GM12878 (cell line): ENCODE data around the gene EME2. TPM values are rescaled to one million over a fixed set of nuclear protein-coding genes. Genes with fewer than 3 reads are reported as not detected.

ENCODE experiments used
- CHD2 ChIP-seq: IDR thresholded peaks from 2 replicates; pipeline ENCODE4 v1.6.1; 2011; ENCODE audit warnings: low read depth, low read length, improper control_type of control experiment, borderline replicate concordance
- FOXM1 ChIP-seq: IDR thresholded peaks from 2 replicates; pipeline ENCODE4 v1.6.1; 2012; ENCODE audit warnings: low read depth, mild to moderate bottlenecking, inconsistent platforms, low read length, moderate library complexity
- PAX8 ChIP-seq: fragments of 450-650 bp; IDR thresholded peaks from 2 replicates; pipeline ENCODE4 v1.6.1; 2017; ENCODE audit warnings: mild to moderate bottlenecking, moderate library complexity
- SMAD1 ChIP-seq: fragments of 450-650 bp; IDR thresholded peaks from 2 replicates; pipeline ENCODE4 v1.6.1; 2018; ENCODE audit warnings: mild to moderate bottlenecking, low read depth; ENCODE audit not compliant: partially characterized antibody
- SRF ChIP-seq, 2 experiments: IDR thresholded peaks; 2 replicates each; pipeline ENCODE4 v1.6.1; 2011; ENCODE audit warnings: low read depth in 2 of 2, low read length in 2 of 2, mild to moderate bottlenecking in 1 of 2, moderate library complexity in 1 of 2
- ZNF274 ChIP-seq: IDR thresholded peaks from one replicate; pipeline ENCODE4 v1.8.0; 2011; ENCODE audit not compliant: insufficient read length, insufficient read depth
- polyA plus RNA-seq, 11 experiments: library from polyadenylated mRNA; depleted of rRNA in 4 of 11; unstranded in 6 of 11; stranded (reverse) in 5 of 11; fragments of >200 nt; fragmentation: Nextera tagmentation in 4 of 11; fragmentation: Illumina TruSeq in 1 of 11; extraction: Ambion mirVana in 4 of 11; extraction: Trizol in 1 of 11; gene quantifications; 1 replicate in 1 of 11; 2 replicates in 10 of 11; pipeline versions ENCODE4 v1.2.1 to v1.2.3, GENCODE V29; 2011 to 2016; ENCODE audit warnings: inconsistent platforms in 2 of 11, missing spikeins in 2 of 11, low read depth in 1 of 11
- total RNA-seq, 4 experiments: library from RNA; depleted of rRNA in 3 of 4; stranded (reverse); fragments of >200 nt in 3 of 4; fragmentation: Illumina TruSeq in 1 of 4; extraction: Trizol in 1 of 4; gene quantifications; 2 replicates each; pipeline versions ENCODE4 v1.2.1 to v1.2.3, GENCODE V29; 2013 to 2021
- TF ChIP-seq, protein P1 (sequence below): fragments of 450-650 bp; formaldehyde crosslinking; IDR thresholded peaks from 2 replicates; pipeline ENCODE4 v1.5.0; 2022; ENCODE audit warnings: mild to moderate bottlenecking, missing genetic modification characterization
- TF ChIP-seq, protein P2 (sequence below): fragments of 450-650 bp; IDR thresholded peaks from 2 replicates; pipeline ENCODE4 v1.6.1; 2016; ENCODE audit warnings: mild to moderate bottlenecking
- TF ChIP-seq, protein P3 (sequence below): fragments of 450-650 bp; IDR thresholded peaks from 2 replicates; pipeline ENCODE4 v1.6.1; 2017; ENCODE audit warnings: antibody characterized with exemption, mild to moderate bottlenecking, moderate library complexity

EME2 gene
- total and polyA plus RNA-seq, 10 of the 15 experiments (the other 5 are each of a cell fraction or from before 2014, with no cell fraction given) = 0.29 to 16.9 (median 4.1) TPM

DNA sequence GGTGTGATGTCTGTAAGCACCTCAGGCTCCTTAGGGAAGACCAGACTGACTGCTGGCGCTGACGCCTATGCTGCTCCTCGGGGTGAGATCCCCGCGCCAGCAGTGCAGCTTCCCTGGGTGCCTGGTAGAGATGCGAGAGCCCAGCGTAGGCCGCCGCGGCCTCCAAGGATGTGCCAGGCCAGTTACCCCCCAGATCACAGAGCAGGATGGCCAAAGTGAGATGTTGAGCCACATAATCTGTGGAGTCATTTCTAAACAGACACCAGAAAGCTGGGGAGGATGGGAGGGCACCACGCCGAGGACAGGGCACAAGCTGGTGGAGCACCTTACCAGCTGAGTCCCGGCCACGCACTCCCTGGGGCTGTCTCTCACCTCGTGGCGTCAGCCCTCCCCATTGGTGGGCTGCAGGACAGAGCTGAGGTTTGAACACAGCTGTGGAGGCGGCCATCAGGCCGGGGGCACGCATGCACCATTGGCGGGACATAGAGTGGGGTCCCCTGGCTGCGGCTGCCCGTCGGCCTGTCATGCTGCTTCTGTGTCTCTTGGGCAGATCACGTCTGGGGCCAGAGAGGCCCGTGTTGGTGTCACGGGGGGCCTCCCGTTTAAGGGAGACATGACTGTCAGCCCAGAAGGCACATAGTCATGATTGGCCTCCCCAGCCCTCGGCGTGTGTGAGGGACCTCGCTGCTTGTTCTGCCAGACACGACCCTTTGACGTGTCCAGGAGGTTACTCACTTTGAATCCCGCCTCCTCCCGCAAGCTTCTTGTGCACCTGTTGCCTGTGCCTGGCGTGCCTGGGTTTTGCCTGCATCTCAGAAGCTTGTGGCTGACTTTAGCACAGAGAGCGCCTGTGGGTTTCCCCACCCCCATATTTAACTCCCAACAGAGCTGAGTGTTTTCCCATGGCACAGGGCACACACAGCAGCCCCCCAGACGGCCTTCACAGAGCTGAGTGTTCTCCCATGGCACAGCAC lies 44.7 kb upstream of the EME2 start (continued):
- TF ChIP-seq, protein P1, sequence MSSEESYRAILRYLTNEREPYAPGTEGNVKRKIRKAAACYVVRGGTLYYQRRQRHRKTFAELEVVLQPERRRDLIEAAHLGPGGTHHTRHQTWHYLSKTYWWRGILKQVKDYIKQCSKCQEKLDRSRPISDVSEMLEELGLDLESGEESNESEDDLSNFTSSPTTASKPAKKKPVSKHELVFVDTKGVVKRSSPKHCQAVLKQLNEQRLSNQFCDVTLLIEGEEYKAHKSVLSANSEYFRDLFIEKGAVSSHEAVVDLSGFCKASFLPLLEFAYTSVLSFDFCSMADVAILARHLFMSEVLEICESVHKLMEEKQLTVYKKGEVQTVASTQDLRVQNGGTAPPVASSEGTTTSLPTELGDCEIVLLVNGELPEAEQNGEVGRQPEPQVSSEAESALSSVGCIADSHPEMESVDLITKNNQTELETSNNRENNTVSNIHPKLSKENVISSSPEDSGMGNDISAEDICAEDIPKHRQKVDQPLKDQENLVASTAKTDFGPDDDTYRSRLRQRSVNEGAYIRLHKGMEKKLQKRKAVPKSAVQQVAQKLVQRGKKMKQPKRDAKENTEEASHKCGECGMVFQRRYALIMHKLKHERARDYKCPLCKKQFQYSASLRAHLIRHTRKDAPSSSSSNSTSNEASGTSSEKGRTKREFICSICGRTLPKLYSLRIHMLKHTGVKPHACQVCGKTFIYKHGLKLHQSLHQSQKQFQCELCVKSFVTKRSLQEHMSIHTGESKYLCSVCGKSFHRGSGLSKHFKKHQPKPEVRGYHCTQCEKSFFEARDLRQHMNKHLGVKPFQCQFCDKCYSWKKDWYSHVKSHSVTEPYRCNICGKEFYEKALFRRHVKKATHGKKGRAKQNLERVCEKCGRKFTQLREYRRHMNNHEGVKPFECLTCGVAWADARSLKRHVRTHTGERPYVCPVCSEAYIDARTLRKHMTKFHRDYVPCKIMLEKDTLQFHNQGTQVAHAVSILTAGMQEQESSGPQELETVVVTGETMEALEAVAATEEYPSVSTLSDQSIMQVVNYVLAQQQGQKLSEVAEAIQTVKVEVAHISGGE (CRISPR knock-in tag) = no peak
- no peak for TF ChIP-seq FOXM1
- no peak for TF ChIP-seq CHD2
- TF ChIP-seq SRF (IDR thresholded peaks at IDR 0.05; ENCODE audit: low read depth in 2 of 2, low read length in 2 of 2) = no peak
- TF ChIP-seq, protein P2, sequence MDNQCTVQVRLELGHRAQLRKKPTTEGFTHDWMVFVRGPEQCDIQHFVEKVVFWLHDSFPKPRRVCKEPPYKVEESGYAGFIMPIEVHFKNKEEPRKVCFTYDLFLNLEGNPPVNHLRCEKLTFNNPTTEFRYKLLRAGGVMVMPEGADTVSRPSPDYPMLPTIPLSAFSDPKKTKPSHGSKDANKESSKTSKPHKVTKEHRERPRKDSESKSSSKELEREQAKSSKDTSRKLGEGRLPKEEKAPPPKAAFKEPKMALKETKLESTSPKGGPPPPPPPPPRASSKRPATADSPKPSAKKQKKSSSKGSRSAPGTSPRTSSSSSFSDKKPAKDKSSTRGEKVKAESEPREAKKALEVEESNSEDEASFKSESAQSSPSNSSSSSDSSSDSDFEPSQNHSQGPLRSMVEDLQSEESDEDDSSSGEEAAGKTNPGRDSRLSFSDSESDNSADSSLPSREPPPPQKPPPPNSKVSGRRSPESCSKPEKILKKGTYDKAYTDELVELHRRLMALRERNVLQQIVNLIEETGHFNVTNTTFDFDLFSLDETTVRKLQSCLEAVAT = no peak
- TF ChIP-seq PAX8 = no peak
- TF ChIP-seq, protein P3, sequence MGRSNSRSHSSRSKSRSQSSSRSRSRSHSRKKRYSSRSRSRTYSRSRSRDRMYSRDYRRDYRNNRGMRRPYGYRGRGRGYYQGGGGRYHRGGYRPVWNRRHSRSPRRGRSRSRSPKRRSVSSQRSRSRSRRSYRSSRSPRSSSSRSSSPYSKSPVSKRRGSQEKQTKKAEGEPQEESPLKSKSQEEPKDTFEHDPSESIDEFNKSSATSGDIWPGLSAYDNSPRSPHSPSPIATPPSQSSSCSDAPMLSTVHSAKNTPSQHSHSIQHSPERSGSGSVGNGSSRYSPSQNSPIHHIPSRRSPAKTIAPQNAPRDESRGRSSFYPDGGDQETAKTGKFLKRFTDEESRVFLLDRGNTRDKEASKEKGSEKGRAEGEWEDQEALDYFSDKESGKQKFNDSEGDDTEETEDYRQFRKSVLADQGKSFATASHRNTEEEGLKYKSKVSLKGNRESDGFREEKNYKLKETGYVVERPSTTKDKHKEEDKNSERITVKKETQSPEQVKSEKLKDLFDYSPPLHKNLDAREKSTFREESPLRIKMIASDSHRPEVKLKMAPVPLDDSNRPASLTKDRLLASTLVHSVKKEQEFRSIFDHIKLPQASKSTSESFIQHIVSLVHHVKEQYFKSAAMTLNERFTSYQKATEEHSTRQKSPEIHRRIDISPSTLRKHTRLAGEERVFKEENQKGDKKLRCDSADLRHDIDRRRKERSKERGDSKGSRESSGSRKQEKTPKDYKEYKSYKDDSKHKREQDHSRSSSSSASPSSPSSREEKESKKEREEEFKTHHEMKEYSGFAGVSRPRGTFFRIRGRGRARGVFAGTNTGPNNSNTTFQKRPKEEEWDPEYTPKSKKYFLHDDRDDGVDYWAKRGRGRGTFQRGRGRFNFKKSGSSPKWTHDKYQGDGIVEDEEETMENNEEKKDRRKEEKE = no peak
- TF ChIP-seq SMAD1 = no peak
- no peak for TF ChIP-seq ZNF274
